Body of pancreas (tissue), 4 donors: ENCODE results near the gene RIC1. TPM values are rescaled to one million over a fixed set of nuclear protein-coding genes. Genes with fewer than 3 reads are reported as not detected.
"Not testable (repeated sequence)": the region's sequence is repeated elsewhere in the genome, so short reads cannot be mapped to it uniquely, and the experiment has no call there.

Source experiments
- ATAC-seq: fragments of 150-250 bp; one replicate; pipeline ENCODE4 v1.9.1; 2016
- DNase-seq, 4 donors: peaks; one replicate each; pipeline ENCODE4 v3.0.0-alpha.2; 2019
- H3K27ac ChIP-seq, 4 donors: fragments of 200-600 bp; sonication (generic); 1 replicate in 3 of 4; 2 replicates in 1 of 4; pipeline versions ENCODE4 v1.5.1 to v1.6.1; 2016 to 2019; ENCODE audit warnings: mild to moderate bottlenecking in 1 of 4, mixed read lengths in 1 of 4, moderate library complexity in 1 of 4
- H3K27me3 ChIP-seq, 2 donors: fragments of 200-600 bp; sonication (generic); one replicate each; pipeline ENCODE4 v1.6.0; 2016; ENCODE audit warnings: mild to moderate bottlenecking in 1 of 2
- H3K36me3 ChIP-seq, 2 donors: fragments of 200-600 bp; sonication (generic); replicated peaks in 1 of 2; 2 replicates each; pipeline ENCODE4 v1.5.1; 2016; ENCODE audit warnings: low read depth in 2 of 2; ENCODE audit not compliant: insufficient read depth in 1 of 2
- H3K4me1 ChIP-seq: fragments of 200-600 bp; sonication (generic); one replicate; pipeline ENCODE4 v1.6.0; 2016
- H3K4me3 ChIP-seq, 2 donors: fragments of 200-600 bp; sonication (generic); 1 replicate in 1 of 2; 2 replicates in 1 of 2; pipeline ENCODE4 v1.5.1; 2016 to 2019
- H3K9me3 ChIP-seq, 3 donors: fragments of 200-600 bp; sonication (generic); 1 replicate in 2 of 3; 2 replicates in 1 of 3; pipeline ENCODE4 v1.5.1; 2016
- CTCF ChIP-seq, 7 experiments: fragments of 450-650 bp in 4 of 7; fragments of 200-600 bp in 3 of 7; sonication (generic) in 3 of 7; IDR thresholded peaks; one replicate each; pipeline ENCODE4 v1.5.1; 2016 to 2019; ENCODE audit warnings: antibody characterized with exemption in 7 of 7
- POLR2A ChIP-seq, 3 donors: fragments of 450-650 bp; IDR thresholded peaks; one replicate each; pipeline ENCODE4 v1.6.1; 2016; ENCODE audit warnings: antibody characterized with exemption in 3 of 3, mild to moderate bottlenecking in 2 of 3
- WGBS, 2 donors: methylation state at CpG; one replicate each; pipeline ENCODE4 v1.1.5; 2017; 5-methylcytosine and 5-hydroxymethylcytosine counted together
- intact Hi-C: fragments of 100-400 bp; cut with DNase I; formaldehyde crosslinking; loops from one replicate; pipeline ENCODE4 v1.15.1; 2023
- total RNA-seq, 2 donors: library from RNA; depleted of rRNA; stranded (reverse); fragments of >200 nt; gene quantifications; one replicate each; pipeline ENCODE4 v1.1.0, GENCODE V29; 2016

Gene RIC1
- total RNA-seq, 2 donors from 2014 or later: 22.4 to 23.1 TPM

GRCh38 chr9:5799314-5799713 is 170.4 kb downstream of the RIC1 start:
- no peak overlapping the region for H3K4me3 ChIP-seq
- intact Hi-C loops: no loop called here
- DNase-seq: peak in 2 of 4 donors; percentile 30 to 39
- peak; percentile 59 for ATAC-seq
- H3K27me3 ChIP-seq: no peaks in the 10 kb centered on the region
- TF ChIP-seq CTCF (IDR thresholded peaks at IDR 0.05) (peak; percentile 34 to 74 (median 61)), POLR2A (IDR thresholded peaks at IDR 0.05) (no peak)
- WGBS, 2 donors: 10 to 18% methylated on average over 5 of the region's 5 CpGs
- H3K27ac ChIP-seq: peak overlapping the region in 1 of 4 donors; percentile 17
- H3K4me1 ChIP-seq: peaks cover 22% of the 10 kb centered on the region
- H3K9me3 ChIP-seq: no peaks in the 10 kb centered on the region
- H3K36me3 ChIP-seq: no peaks in the 10 kb centered on the region

GRCh38 chr9:5800378-5800777 is 171.5 kb downstream of the RIC1 start:
- 76 to 86% methylated on average over 7 of the region's 7 CpGs for WGBS, 2 donors
- peaks cover 22% of the 10 kb centered on the region for H3K4me1 ChIP-seq
- intact Hi-C loops, H3K4me3 ChIP-seq, ATAC-seq, H3K27me3 ChIP-seq, H3K36me3 ChIP-seq, DNase-seq, H3K9me3 ChIP-seq: not testable (repeated sequence)
- H3K27ac ChIP-seq: peak overlapping the region in 2 of 4 donors; percentile 37 to 64

- intact Hi-C loops: no loop called here
- peak; percentile 47 for ATAC-seq
- DNase-seq: peak in 2 of 4 donors; percentile 17 to 26
- WGBS, 2 donors: 25 to 28% methylated on average over 4 of the region's 4 CpGs
- Histone ChIP-seq H3K27ac (peak overlapping the region in 3 of 4 donors; percentile 27 to 64 (median 37)), H3K9me3 (no peaks in the 10 kb centered on the region), H3K27me3 (no peaks in the 10 kb centered on the region), H3K4me1 (peaks cover 22% of the 10 kb centered on the region), H3K4me3 (no peak overlapping the region), H3K36me3 (no peaks in the 10 kb centered on the region)
- TF ChIP-seq CTCF (IDR thresholded peaks at IDR 0.05) (no peak), POLR2A (IDR thresholded peaks at IDR 0.05) (no peak)
These were observed 172.2 kb downstream of the RIC1 start for GRCh38 chr9:5800969-5801738.

- Histone ChIP-seq H3K36me3 (no peaks in the 10 kb centered on the region), H3K27me3 (no peaks in the 10 kb centered on the region), H3K4me1 (peaks cover 22% of the 10 kb centered on the region), H3K27ac (peak overlapping the region in 2 of 4 donors; percentile 37 to 64), H3K4me3 (no peak overlapping the region), H3K9me3 (no peaks in the 10 kb centered on the region)
- intact Hi-C loops: no loop called here
- WGBS, 2 donors: 49 to 62% methylated on average over 3 of the region's 3 CpGs
- no peak for TF ChIP-seq POLR2A (IDR thresholded peaks at IDR 0.05)
- no peak for TF ChIP-seq CTCF (IDR thresholded peaks at IDR 0.05)
- DNase-seq (no peak), ATAC-seq (no peak)
These were observed 172.8 kb downstream of the RIC1 start for GRCh38 chr9:5801739-5802113.

- intact Hi-C loops: no loop called here
- peaks cover 0 to 4% of the 10 kb centered on the region in 2 donors for H3K36me3 ChIP-seq
- TF ChIP-seq CTCF (IDR thresholded peaks at IDR 0.05): no peak
- no peak for TF ChIP-seq POLR2A (IDR thresholded peaks at IDR 0.05)
- ATAC-seq (no peak), DNase-seq (no peak)
- 70 to 88% methylated on average over 3 of the region's 3 CpGs for WGBS, 2 donors
- no peak overlapping the region for H3K27ac ChIP-seq
- H3K9me3 ChIP-seq: no peaks in the 10 kb centered on the region
- H3K27me3 ChIP-seq: no peaks in the 10 kb centered on the region
- no peak overlapping the region for H3K4me3 ChIP-seq
- peaks cover 13% of the 10 kb centered on the region for H3K4me1 ChIP-seq
These were observed 176.6 kb downstream of the RIC1 start for GRCh38 chr9:5805478-5805877.
